KOPT-K1 (cell line): ENCODE measurements around the gene FDXACB1.
A peak's percentile ranks its signal among the peaks of the same experiment; 100 is the strongest.

Experiments
- H3K27ac ChIP-seq: fragments of 200-600 bp; sonication (generic); 2 replicates; pipeline ENCODE4 v1.5.1; 2016; ENCODE audit warnings: antibody characterized with exemption, mild to moderate bottlenecking, low read depth, low read length; ENCODE audit not compliant: poor library complexity, severe bottlenecking
- H3K36me3 ChIP-seq: fragments of 200-600 bp; sonication (generic); 2 replicates; pipeline ENCODE4 v1.5.1; 2017; ENCODE audit warnings: antibody characterized with exemption, mild to moderate bottlenecking, low read length, moderate library complexity; ENCODE audit not compliant: insufficient read depth
- H3K9me3 ChIP-seq: fragments of 200-600 bp; sonication (generic); 2 replicates; pipeline ENCODE4 v1.5.1; 2017; ENCODE audit warnings: antibody characterized with exemption, low read length, mild to moderate bottlenecking; ENCODE audit not compliant: insufficient read depth, poor library complexity, severe bottlenecking

Gene FDXACB1, protein sequence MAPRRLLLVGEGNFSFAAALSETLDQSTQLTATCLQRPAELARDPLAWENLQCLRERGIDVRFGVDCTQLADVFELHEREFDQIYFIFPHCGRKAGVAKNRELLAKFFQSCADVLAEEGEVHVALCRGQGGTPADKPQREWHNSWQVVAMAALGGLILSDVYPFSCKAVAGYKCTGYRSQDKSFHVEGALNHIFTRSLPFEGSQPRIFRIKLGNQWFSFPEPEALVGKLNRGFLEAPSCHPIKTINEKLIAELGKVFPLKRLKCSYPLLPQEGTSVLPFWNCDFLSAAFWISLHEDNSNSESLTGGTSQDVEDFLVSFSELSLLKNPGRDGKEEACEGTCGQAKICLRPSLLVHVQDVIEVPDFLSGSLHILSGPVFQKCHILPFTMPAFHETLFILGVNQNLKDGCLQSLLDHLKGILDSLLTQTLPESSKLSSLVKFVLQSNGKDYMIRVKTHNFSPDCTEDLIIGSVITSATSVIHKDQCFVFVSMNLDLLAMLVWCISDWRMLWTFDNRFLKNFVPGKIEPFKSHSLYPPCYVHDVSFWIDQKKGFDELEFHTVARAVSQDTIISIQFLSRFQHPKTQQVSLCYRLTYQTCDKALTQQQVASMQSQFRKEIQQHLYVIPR

DNA sequence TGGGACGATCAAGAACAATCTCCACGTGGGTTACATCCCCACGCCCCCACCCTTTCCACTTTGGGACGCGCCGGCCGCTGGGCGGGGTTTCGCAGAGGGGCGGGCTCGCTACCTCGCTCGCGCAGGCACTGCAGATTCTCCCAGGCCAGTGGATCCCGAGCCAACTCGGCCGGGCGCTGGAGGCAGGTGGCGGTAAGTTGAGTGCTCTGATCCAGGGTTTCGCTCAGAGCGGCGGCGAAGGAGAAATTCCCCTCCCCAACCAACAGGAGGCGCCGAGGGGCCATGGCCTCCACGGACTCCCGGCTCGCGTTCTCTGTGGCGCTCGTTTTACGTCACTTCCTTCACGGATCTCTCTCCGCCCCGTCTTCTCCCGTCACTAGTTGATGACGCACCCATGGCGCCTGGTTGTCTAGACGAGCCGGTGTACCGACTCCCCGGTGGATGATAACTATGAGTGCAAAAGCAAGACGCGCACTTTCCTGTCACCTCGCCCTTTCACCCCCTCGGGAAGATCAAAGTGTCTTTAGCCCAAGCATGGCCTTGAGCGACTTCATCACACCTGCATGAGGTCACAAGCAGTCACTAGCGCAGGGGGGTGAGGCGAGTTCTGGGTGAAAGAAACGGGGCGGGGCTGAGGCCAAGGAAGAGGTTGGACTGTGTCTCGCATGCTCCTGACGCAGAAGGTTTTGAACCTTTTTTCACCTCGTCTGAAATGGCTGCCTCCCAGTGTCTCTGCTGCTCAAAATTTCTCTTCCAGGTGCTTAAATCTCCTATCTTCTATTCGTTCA lies at the start of gene FDXACB1, which contains the start of gene CFAP68:
Gene FDXACB1 (minus strand): TSS at position 317 of the 788 bp plus-strand sequence. CDS start 33 bp downstream, at position 284.
Gene CFAP68 (plus strand): TSS at position 693 of the 788 bp plus-strand sequence. CDS start 20 bp downstream, at position 713.
- Histone ChIP-seq H3K36me3 (peaks cover 18% of the 10 kb centered on the region; the same call in 1 of the 2 replicates), H3K9me3 (no peaks in the 10 kb centered on the region), H3K27ac (peak within 1 kb of the TSS; percentile 80)

DNA sequence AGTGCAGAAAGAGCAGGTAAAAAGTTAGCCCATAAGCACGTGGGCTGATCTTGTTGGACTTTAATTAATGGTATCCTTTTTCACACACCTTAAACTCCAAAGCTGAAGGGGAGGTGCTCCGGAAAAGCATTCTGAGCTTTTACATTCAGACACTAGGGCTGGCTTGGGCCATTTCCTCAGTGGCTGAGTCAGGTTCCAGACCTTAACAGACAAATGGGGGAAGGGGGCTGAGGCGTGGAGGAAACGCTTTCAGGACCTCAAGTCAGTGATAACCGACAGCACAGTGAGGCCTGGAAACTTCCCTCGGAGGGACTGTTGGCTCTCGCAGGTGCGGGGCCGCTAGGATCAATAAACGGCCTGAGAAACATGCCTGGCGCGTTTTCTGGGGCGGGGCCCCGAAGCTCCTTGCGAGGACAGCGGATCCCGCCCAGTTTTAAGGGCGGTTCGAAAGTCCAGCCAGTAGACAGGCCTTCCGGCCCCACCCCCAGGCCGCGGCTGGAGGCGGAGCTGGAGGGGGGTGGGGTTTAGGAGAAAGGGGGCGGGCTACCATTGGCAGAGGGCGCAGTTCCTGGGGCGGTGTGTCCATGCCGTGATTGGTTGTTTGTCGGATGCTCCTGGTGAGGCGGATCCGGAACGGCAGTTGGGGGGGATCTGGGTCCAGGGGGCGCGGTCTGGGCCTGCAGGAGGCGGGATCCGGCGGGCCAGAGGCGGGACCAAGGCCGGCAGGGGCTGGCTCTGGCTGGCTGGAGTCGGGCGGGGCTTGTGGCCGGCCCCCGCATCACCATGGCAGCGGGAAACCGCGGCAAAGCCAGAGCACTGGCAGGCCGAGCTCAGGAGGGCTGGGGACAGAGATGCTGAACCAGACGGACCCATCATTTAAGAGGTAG lies 47.8 kb upstream of the FDXACB1 start:
- Histone ChIP-seq H3K9me3 (no peaks in the 10 kb centered on the region), H3K36me3 (no peaks in the 10 kb centered on the region), H3K27ac (peak overlapping the region; percentile 84)

DNA sequence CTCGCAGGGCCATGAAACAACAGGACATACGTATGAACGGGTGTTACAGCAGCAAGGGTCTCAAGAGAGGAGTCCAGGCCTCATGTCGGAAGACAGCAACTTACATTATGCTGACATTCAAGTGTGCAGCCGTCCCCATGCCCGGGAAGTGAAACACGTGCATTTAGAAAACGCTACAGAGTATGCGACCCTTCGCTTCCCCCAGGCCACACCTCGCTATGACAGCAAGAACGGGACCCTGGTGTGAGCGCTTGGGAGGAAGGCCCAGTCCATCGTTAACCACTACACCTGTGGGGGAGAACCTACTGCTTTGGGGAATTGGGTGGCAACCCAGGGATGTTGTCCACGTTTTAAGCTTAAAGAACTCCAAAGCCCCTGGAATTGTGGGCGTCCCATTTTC lies 47.0 kb upstream of the FDXACB1 start:
- H3K27ac ChIP-seq, result peak overlapping the region; percentile 84
- H3K9me3 ChIP-seq, result no peaks in the 10 kb centered on the region
- no peaks in the 10 kb centered on the region for H3K36me3 ChIP-seq

DNA sequence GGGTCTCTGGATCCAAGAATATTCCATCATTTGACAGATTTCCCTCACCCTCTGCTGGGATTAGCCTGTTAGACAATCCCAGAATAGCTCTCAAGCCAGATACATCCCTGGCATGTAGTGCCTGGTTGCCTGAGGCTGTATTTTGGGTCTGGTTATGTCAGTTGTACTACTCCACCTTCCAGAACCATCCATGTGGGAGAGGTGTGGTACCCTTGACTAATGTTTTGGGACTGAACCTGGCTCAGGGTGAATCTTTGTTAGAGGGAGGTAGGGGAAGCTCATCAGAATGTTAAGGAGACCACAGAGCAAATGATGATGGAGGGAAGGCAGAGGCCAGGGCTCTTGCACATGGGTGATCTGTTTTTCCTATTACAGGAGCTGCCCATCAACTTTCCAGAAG lies 45.0 kb upstream of the FDXACB1 start:
- no peaks in the 10 kb centered on the region for H3K9me3 ChIP-seq
- H3K27ac ChIP-seq, result no peak overlapping the region
- H3K36me3 ChIP-seq, result no peaks in the 10 kb centered on the region

DNA sequence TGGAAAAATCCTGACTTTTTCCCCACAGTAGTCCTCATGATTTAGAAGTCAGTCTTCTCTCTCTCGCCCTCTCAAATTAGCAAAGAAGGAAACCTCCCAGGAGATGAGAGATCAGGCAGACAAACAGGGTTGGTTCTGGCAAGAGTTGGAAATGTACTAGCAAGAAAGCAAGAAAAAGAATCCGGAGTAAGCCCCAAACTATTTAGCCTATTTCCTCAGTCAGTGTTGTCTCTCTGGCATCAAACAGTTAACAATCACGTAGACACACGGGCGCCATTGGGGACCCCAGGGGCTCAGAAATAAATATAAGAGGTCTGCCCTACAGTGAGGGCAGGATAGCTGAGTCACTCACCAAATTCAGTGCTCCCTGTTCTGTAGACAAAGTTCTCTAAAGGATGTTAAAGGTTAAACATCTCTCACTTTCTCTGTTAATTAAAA lies 44.4 kb upstream of the FDXACB1 start:
- Histone ChIP-seq H3K27ac (no peak overlapping the region), H3K9me3 (no peaks in the 10 kb centered on the region), H3K36me3 (no peaks in the 10 kb centered on the region)

DNA sequence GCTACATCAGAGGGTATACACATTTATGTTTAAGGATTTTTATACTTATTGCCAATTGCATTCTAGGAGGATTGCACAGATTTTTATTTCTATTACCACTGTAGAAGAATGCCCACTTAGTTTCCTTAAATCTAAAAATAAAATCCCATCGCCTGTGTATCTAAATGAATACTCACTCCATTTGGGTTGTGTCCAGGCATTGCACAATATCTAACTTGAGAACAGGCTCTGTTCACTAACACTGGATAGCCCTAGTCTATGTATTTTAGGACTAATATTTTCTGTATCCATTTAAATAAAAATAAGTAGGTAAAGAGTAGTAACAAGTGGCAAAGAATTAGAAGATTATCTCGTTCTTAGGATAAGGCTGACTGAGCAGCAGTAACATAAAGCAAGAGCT lies 43.8 kb upstream of the FDXACB1 start:
- no peaks in the 10 kb centered on the region for H3K9me3 ChIP-seq
- no peak overlapping the region for H3K27ac ChIP-seq
- no peaks in the 10 kb centered on the region for H3K36me3 ChIP-seq

DNA sequence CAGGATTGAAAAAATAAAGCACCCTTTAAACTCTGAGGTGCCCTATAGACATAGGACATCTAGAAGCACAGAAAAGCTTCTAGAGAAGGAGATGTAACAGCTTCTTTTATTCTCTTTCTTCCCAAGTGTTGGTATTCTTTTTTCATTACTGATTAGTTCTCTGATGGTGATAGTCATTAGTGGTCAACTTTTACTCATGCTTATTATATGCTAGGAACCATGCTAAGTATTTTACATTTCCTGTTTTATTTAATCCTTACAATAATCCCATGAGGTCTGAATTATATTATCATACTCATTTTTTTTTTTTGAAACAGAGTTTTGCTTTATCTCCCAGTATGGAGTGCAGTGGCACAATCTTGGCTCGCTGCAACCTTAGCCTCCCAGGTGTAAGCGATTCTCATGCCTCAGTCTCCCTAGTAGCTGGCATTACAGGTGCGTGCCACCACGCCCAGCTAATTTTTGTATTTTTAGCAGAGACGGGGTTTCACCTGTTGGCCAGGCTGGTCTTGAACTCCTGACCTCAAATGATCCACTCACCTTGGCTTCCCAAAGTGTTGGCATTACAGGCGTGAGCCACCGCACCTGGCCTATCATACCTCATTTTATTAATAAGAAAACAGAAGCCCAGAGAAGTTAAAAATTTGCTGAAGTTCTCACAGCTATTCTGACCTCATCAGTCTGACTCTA lies 42.7 kb upstream of the FDXACB1 start:
- no peaks in the 10 kb centered on the region for H3K36me3 ChIP-seq
- no peak overlapping the region for H3K27ac ChIP-seq
- H3K9me3 ChIP-seq, result no peaks in the 10 kb centered on the region

DNA sequence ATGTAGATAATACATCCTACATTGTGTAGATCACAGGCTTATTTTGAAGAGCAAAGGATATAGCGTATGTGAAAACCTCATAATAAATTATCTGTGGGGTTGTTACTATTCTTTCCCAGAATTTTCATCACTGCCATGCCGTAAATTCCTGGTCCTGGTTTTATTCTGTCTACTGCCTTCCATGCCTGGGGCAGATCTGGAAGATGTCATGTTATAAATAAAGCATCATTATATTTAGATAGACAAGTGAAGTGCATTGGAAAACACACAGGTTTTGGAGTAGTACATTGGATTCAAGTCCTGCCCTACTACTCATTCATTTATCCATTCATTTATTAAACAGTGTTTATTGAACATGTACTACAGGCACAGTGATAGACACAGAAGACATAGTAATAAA lies 41.9 kb upstream of the FDXACB1 start:
- no peaks in the 10 kb centered on the region for H3K36me3 ChIP-seq
- no peaks in the 10 kb centered on the region for H3K9me3 ChIP-seq
- no peak overlapping the region for H3K27ac ChIP-seq

DNA sequence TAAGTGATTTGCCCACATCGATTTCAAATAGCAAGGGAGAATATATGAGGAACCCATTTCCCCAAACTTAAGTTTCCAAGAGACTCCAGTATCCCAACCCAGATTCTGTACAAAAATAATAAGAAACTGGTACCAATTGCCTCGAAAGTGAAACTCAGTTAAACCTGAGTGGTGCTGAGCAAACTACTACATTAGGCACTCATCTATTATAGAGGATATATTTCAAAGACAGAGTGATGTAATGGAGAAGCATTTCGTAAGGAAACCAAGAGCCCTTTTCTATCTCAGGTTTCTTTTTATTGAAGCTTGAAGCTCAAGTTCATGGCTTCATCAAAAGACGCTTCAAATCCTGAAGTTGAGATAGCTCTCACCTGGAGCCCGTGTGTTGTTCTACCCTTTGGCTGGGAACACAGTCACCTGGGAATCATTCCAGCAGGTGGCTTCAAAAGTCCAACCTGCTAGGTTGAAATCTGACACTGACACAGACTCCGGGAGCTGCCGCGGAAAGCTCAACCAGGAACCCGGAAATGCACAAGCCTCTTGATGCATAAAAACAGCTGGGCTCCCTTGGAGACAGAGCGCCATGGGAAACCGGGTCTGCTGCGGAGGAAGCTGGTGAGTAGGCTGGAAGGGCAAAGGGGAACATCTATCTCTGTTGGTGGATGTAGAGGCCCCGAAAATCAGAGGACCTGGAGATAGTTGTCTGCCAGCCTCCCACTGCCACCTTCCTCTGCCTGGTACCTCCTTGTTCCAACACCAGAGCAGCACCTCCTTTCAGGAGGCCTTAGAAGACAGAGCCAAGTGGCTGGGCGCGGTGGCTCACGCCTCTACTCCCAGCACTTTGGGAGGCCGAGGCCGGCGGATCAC lies 39.7 kb upstream of the FDXACB1 start, which contains the start of gene C11orf52:
Gene C11orf52 (plus strand): TSS at position 524 of the 867 bp plus-strand sequence. CDS start 60 bp downstream, at position 584.
- no peaks in the 10 kb centered on the region for H3K36me3 ChIP-seq
- no peak within 1 kb of the TSS for H3K27ac ChIP-seq
- no peaks in the 10 kb centered on the region for H3K9me3 ChIP-seq

DNA sequence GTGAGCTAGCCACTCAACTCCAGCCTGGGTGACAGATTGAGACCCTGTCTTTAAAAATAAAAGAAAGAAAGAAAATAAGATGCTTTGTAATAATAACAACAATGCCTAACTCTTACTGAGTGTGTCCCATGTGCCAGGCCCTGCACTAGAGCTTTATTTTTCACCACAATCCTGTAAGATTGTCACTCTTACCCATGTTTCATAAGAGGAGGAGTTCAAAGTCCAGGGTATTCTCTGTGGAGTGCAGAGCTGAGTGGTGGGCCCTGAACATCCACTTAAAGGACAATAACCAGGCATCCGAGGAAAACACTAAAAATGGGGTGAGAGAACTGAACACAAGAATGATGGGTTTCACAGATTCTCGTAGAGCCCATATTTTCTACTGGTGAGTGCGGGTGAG lies 38.8 kb upstream of the FDXACB1 start:
- Histone ChIP-seq H3K9me3 (no peaks in the 10 kb centered on the region), H3K27ac (no peak overlapping the region), H3K36me3 (no peaks in the 10 kb centered on the region)

DNA sequence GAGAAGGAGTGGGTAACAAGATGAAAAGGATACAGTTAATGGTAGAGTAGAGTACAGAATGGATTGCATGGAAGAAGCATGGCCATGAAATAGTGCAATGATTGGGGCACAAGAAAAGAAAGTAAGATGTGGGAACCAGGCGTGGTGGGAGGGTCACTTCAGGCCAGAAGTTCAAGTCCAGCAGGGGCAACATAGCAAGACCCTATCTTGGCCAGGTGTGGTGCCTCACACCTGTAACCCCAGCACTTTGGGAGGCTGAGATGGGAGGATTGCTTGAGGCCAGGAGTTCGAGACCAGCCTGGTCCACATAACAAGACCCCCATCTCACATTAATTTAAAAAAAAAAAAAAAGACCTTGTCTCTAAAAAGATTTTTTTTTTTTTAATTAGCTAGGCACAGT lies 38.3 kb upstream of the FDXACB1 start:
- Histone ChIP-seq H3K36me3 (no peaks in the 10 kb centered on the region), H3K9me3 (no peaks in the 10 kb centered on the region), H3K27ac (no peak overlapping the region)

DNA sequence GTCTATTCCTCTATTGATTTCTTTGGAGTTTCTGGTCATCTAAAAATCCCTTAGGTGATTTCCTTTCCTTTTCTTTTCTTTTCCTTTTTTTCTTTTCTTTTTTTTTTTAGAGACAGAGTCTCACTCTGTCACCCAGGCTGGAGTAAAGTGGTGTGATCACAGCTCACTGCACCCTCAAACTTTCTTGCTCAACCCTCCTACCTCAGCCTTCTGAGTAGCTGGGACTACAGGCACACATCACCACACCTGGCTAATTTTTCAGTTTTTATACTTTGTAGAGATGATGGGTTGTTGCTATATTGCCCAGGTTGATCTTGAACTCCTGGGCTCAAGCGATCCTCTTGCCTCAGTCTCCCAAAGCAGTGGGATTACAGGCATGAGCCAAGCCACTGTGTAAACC lies 37.8 kb upstream of the FDXACB1 start:
- Histone ChIP-seq H3K27ac (no peak overlapping the region), H3K36me3 (no peaks in the 10 kb centered on the region), H3K9me3 (no peaks in the 10 kb centered on the region)

DNA sequence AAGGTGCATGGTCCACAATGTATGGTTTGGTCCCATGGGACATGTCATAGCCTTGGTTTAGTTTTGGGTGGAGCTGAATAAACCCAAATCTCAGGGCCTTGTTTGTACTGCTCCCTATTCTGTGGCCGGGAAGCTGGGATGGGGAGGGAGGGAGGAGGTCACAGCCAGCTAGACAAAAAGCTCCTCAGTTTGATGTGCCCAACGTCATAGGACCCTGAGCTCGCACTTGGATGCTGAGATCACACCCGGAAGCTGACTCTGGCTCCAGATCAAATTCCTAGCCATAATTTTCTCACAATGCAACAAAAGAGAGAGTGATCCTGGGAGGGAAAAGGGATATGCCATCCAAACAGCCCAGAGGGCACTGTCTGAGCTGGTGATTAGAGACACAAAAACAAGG lies 35.0 kb upstream of the FDXACB1 start:
- Histone ChIP-seq H3K36me3 (no peaks in the 10 kb centered on the region), H3K27ac (no peak overlapping the region), H3K9me3 (no peaks in the 10 kb centered on the region)
